Neural progenitor cell (in vitro differentiated cells): ENCODE measurements around the gene COL7A1.
"Not testable (repeated sequence)": the region's sequence is repeated elsewhere in the genome, so short reads cannot be mapped to it uniquely, and the experiment has no call there.

ENCODE experiments used
- CTCF ChIP-seq: fragments of 200-600 bp; sonication (generic); IDR thresholded peaks from 2 replicates; pipeline ENCODE4 v1.5.1; 2017; ENCODE audit warnings: antibody characterized with exemption, mild to moderate bottlenecking
- EZH2 ChIP-seq: fragments of 200-600 bp; sonication (generic); IDR thresholded peaks from 2 replicates; pipeline ENCODE4 v1.6.1; 2017; ENCODE audit warnings: antibody characterized with exemption, mild to moderate bottlenecking, moderate library complexity

GRCh38 chr3:48530701-48531100, 64.4 kb downstream of the COL7A1 start:
- not testable (repeated sequence) for TF ChIP-seq CTCF, EZH2
